Measurements from ENCODE around the gene PTPN14. TPM values are rescaled to one million over a fixed set of nuclear protein-coding genes. Genes with fewer than 3 reads are reported as not detected.

The PTPN14 gene
- total RNA-seq, 1 experiment from 2014 or later = 88.4 TPM

GRCh38 chr1:214372092-214372491, 179.3 kb downstream of the PTPN14 start (continued):
- TF ChIP-seq ZMAT4 (CRISPR knock-in tag; IDR thresholded peaks at IDR 0.05) (no peak), ZNF425 (CRISPR knock-in tag; conservative IDR thresholded peaks at IDR 0.05) (no peak)

- Mint-ChIP-seq H3K9me3 (no peaks in the 10 kb centered on the region), H3K4me1 (peaks cover 13% of the 10 kb centered on the region), H3K27me3 (ENCODE audit: low read depth) (no peaks in the 10 kb centered on the region), H3K36me3 (peaks cover 18% of the 10 kb centered on the region), H3K27ac (peak overlapping the region; percentile 58), H3K4me3 (no peak overlapping the region)
- CTCF ChIA-PET = interaction anchor here (1.7 to 2.3 kb wide), 2 partner anchors 21 to 39 kb away, joined by 6 to 8 read pairs; no protein-coding TSS in a partner anchor
- DNase-seq (ENCODE audit: low spot score) = no peak
- TF ChIP-seq NR3C1 (CRISPR knock-in tag; conservative IDR thresholded peaks at IDR 0.05; ENCODE audit: low read depth) (no peak), TEAD1 (CRISPR knock-in tag; IDR thresholded peaks at IDR 0.05) (no peak), CREB1 (CRISPR knock-in tag; IDR thresholded peaks at IDR 0.05) (no peak), GABPB1 (CRISPR knock-in tag; IDR thresholded peaks at IDR 0.05) (no peak), FOXP1 (CRISPR knock-in tag; IDR thresholded peaks at IDR 0.05; ENCODE audit: borderline replicate concordance) (no peak), ERG (CRISPR knock-in tag; IDR thresholded peaks at IDR 0.05) (no peak), MXD4 (CRISPR knock-in tag; IDR thresholded peaks at IDR 0.05; ENCODE audit: borderline replicate concordance) (no peak), IRF2 (CRISPR knock-in tag; IDR thresholded peaks at IDR 0.05; ENCODE audit: borderline replicate concordance, low read depth) (no peak), ZNF317 (CRISPR knock-in tag; IDR thresholded peaks at IDR 0.05; ENCODE audit: borderline replicate concordance, low read depth) (no peak), FOXP4 (CRISPR knock-in tag; IDR thresholded peaks at IDR 0.05) (no peak), JUN (CRISPR knock-in tag; IDR thresholded peaks at IDR 0.05) (no peak), NFE2L1 (CRISPR knock-in tag; IDR thresholded peaks at IDR 0.05) (no peak), ZNF232 (CRISPR knock-in tag; IDR thresholded peaks at IDR 0.05) (no peak), CREM (CRISPR knock-in tag; IDR thresholded peaks at IDR 0.05) (no peak)
- POLR2A ChIA-PET = interaction anchor here (0.7 kb wide), 1 partner anchor 37 kb away, joined by 4 read pairs; no protein-coding TSS in a partner anchor
- ATAC-seq = peak; percentile 28; the same call in 1 of the 2 replicates
Observed at GRCh38 chr1:214370615-214371014, 180.8 kb downstream of the PTPN14 start.

- no peak for DNase-seq (ENCODE audit: low spot score)
- no peak for ATAC-seq
- Mint-ChIP-seq H3K4me3 (no peak overlapping the region), H3K36me3 (peaks cover 20% of the 10 kb centered on the region), H3K27ac (peak overlapping the region; percentile 26; the same call in 1 of the 2 replicates), H3K9me3 (no peaks in the 10 kb centered on the region), H3K27me3 (ENCODE audit: low read depth) (no peaks in the 10 kb centered on the region), H3K4me1 (peaks cover 13% of the 10 kb centered on the region)
- TF ChIP-seq CDX4 (CRISPR knock-in tag; IDR thresholded peaks at IDR 0.05; ENCODE audit: borderline replicate concordance) (no peak), PREB (CRISPR knock-in tag; IDR thresholded peaks at IDR 0.05; ENCODE audit: borderline replicate concordance) (no peak), NFATC4 (CRISPR knock-in tag; IDR thresholded peaks at IDR 0.05) (no peak), NR3C1 (CRISPR knock-in tag; conservative IDR thresholded peaks at IDR 0.05; ENCODE audit: low read depth) (no peak), E2F5 (CRISPR knock-in tag; IDR thresholded peaks at IDR 0.05) (no peak), MXD4 (CRISPR knock-in tag; IDR thresholded peaks at IDR 0.05; ENCODE audit: borderline replicate concordance) (no peak)
- ChIA-PET CTCF (interaction anchor here (0.7 to 1.4 kb wide), 2 partner anchors 36 to 51 kb away, joined by 3 to 4 read pairs; no protein-coding TSS in a partner anchor), POLR2A (no interaction called here)
Observed at GRCh38 chr1:214369364-214369763, 182.0 kb downstream of the PTPN14 start.
